OCI-LY3 (cell line): ENCODE results near the gene PTGER2.

ENCODE experiments used
- EZH2phosphoT487 ChIP-seq: fragments of 200-600 bp; shearing (Covaris generic); IDR thresholded peaks from 2 replicates; pipeline ENCODE4 v1.6.1; 2018; ENCODE audit warnings: antibody characterized with exemption, mixed run types, low read depth
- TF ChIP-seq, protein P1 (sequence below): fragments of 200-600, 300-600 bp; sonication (generic); IDR thresholded peaks from 2 replicates; pipeline ENCODE4 v1.5.1; 2014; ENCODE audit warnings: antibody characterized with exemption, low read length, low read depth

DNA sequence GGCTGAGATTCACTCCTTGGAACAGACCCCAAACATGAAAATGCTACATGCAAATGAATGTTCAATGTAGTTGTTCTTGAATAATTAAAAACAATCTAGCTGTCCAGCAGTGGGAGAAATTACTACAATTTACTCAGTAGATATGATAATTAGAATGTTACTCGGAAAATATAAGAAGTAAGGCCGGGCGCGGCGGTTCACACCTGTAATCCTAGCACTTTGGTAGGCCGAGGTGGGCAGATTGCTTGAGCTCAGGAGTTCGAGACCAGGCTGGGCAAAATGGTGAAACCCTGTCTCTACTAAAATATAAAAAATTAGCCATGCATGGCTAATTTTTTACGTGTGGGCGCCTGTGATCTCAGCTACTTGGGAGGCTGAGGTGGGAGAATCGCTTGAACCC lies 15.3 kb upstream of the PTGER2 start:
- TF ChIP-seq, protein P1, sequence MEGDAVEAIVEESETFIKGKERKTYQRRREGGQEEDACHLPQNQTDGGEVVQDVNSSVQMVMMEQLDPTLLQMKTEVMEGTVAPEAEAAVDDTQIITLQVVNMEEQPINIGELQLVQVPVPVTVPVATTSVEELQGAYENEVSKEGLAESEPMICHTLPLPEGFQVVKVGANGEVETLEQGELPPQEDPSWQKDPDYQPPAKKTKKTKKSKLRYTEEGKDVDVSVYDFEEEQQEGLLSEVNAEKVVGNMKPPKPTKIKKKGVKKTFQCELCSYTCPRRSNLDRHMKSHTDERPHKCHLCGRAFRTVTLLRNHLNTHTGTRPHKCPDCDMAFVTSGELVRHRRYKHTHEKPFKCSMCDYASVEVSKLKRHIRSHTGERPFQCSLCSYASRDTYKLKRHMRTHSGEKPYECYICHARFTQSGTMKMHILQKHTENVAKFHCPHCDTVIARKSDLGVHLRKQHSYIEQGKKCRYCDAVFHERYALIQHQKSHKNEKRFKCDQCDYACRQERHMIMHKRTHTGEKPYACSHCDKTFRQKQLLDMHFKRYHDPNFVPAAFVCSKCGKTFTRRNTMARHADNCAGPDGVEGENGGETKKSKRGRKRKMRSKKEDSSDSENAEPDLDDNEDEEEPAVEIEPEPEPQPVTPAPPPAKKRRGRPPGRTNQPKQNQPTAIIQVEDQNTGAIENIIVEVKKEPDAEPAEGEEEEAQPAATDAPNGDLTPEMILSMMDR, result no peak
- no peak for TF ChIP-seq EZH2phosphoT487
